ENCODE data around the gene EPB41L4B. TPM values are rescaled to one million over a fixed set of nuclear protein-coding genes. Genes with fewer than 3 reads are reported as not detected.

Gene EPB41L4B
- polyA plus RNA-seq, 1 donor from 2014 or later: 4.1 TPM

DNA sequence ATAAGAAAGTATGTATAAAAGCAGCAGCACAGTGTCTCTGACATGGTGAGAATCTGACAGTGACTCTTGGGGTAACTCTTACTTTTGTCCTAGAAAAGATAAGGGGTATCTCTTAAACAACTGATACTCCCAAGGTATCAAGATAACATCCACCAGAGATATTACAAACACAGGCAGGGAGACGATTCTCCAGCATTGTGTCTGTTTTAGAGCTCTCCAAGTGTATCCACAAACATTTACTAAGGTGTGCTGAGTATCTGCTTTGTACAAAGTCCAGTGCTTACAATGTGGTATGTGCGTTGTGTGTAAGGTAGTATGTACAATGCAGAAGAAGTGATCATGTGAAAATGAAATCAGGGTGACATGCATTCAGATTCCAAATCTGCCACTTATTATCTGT, 196.7 kb downstream of the EPB41L4B start:
- no peaks in the 10 kb centered on the region for H3K9me2 ChIP-seq (ENCODE audit: insufficient read depth, low read length)
- H3K27me3 ChIP-seq (ENCODE audit: insufficient read depth, low read depth, low read length): no peaks in the 10 kb centered on the region
- no peaks in the 10 kb centered on the region for H3K36me3 ChIP-seq (ENCODE audit: insufficient read depth, low read length)
- no peak overlapping the region for H2AFZ ChIP-seq (ENCODE audit: low read depth, low read length)
- no peak overlapping the region for H3K9ac ChIP-seq (ENCODE audit: low read length)
- H3K27ac ChIP-seq (ENCODE audit: low read length): no peak overlapping the region
- H3K79me2 ChIP-seq (replicated peaks; ENCODE audit: insufficient read depth, low read length): no peaks in the 10 kb centered on the region
- no peaks in the 10 kb centered on the region for H4K20me1 ChIP-seq (ENCODE audit: insufficient read depth)
- no peak overlapping the region for H3K4me3 ChIP-seq (ENCODE audit: low read length)
- no peaks in the 10 kb centered on the region for H3K9me3 ChIP-seq (ENCODE audit: low read length)
- H3K4me2 ChIP-seq (ENCODE audit: low read length): no peak overlapping the region
- TF ChIP-seq EP300 (conservative IDR thresholded peaks at IDR 0.05; ENCODE audit: poor library complexity, severe bottlenecking) (no peak), SMC3 (conservative IDR thresholded peaks at IDR 0.05; ENCODE audit: poor library complexity) (no peak)
- H3F3A ChIP-seq (ENCODE audit: insufficient read depth, low read length, poor library complexity, severe bottlenecking): no peaks in the 10 kb centered on the region

DNA sequence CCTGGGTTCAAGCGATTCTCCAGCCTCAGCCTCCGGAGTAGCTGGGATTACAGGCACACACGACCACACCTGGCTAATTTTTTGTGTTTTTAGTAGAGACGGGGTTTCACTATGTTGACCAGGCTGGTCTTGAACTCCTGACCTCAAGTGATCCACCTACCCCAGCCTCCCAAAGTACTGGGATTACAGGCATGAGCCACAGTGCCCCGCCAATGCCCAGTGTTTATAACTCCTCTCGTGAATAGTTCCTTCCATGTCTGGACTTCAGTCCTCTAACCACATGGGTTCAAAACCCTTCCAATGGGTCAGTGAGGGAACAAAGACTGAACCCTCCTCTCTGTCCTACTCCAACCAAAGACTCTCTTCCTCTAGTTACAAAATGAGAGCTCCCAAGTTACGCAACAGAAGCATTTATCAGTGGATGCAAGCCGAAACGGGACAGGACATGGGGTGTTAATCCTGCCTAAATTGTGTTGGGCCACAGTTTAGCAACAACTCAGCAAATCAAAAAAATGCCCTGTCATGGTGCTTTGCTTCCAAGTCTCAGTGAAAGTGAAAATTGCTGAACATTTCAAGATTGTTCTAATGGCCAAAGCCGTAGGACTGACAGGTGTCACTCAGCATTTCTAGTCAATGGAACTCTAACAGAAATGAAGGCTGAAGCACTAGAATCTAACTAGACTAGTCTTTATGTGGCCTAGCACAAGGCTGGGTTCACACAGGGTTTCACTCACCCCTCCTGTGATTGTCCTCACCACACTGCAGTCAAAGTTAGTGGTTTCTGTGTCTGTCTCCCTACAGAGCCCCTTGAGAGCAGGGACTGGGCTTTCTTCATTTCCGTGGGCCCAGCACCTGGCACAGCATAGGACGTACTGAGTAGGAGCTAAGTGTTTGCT, 197.9 kb downstream of the EPB41L4B start:
- H3K9me2 ChIP-seq (ENCODE audit: insufficient read depth, low read length): no peaks in the 10 kb centered on the region
- no peaks in the 10 kb centered on the region for H3K36me3 ChIP-seq (ENCODE audit: insufficient read depth, low read length)
- H2AFZ ChIP-seq (ENCODE audit: low read depth, low read length): no peak overlapping the region
- no peaks in the 10 kb centered on the region for H4K20me1 ChIP-seq (ENCODE audit: insufficient read depth)
- H3K79me2 ChIP-seq (replicated peaks; ENCODE audit: insufficient read depth, low read length): peaks cover 6% of the 10 kb centered on the region
- no peak for TF ChIP-seq TAF1 (IDR thresholded peaks at IDR 0.05; ENCODE audit: low read depth)
- no peak for TF ChIP-seq SMC3 (conservative IDR thresholded peaks at IDR 0.05; ENCODE audit: poor library complexity)
- TF ChIP-seq RAD21 (conservative IDR thresholded peaks at IDR 0.05): no peak
- no peak for TF ChIP-seq EP300 (conservative IDR thresholded peaks at IDR 0.05; ENCODE audit: poor library complexity, severe bottlenecking)
- TF ChIP-seq, protein P1, sequence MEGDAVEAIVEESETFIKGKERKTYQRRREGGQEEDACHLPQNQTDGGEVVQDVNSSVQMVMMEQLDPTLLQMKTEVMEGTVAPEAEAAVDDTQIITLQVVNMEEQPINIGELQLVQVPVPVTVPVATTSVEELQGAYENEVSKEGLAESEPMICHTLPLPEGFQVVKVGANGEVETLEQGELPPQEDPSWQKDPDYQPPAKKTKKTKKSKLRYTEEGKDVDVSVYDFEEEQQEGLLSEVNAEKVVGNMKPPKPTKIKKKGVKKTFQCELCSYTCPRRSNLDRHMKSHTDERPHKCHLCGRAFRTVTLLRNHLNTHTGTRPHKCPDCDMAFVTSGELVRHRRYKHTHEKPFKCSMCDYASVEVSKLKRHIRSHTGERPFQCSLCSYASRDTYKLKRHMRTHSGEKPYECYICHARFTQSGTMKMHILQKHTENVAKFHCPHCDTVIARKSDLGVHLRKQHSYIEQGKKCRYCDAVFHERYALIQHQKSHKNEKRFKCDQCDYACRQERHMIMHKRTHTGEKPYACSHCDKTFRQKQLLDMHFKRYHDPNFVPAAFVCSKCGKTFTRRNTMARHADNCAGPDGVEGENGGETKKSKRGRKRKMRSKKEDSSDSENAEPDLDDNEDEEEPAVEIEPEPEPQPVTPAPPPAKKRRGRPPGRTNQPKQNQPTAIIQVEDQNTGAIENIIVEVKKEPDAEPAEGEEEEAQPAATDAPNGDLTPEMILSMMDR (IDR thresholded peaks at IDR 0.05; ENCODE audit: poor library complexity, severe bottlenecking): no peak
- no peak for TF ChIP-seq EZH2 (IDR thresholded peaks at IDR 0.05; ENCODE audit: borderline replicate concordance, insufficient read depth, low read length, poor library complexity, severe bottlenecking)
- no peak for TF ChIP-seq MXI1 (conservative IDR thresholded peaks at IDR 0.05; ENCODE audit: poor library complexity, severe bottlenecking)
- TF ChIP-seq, protein P2, sequence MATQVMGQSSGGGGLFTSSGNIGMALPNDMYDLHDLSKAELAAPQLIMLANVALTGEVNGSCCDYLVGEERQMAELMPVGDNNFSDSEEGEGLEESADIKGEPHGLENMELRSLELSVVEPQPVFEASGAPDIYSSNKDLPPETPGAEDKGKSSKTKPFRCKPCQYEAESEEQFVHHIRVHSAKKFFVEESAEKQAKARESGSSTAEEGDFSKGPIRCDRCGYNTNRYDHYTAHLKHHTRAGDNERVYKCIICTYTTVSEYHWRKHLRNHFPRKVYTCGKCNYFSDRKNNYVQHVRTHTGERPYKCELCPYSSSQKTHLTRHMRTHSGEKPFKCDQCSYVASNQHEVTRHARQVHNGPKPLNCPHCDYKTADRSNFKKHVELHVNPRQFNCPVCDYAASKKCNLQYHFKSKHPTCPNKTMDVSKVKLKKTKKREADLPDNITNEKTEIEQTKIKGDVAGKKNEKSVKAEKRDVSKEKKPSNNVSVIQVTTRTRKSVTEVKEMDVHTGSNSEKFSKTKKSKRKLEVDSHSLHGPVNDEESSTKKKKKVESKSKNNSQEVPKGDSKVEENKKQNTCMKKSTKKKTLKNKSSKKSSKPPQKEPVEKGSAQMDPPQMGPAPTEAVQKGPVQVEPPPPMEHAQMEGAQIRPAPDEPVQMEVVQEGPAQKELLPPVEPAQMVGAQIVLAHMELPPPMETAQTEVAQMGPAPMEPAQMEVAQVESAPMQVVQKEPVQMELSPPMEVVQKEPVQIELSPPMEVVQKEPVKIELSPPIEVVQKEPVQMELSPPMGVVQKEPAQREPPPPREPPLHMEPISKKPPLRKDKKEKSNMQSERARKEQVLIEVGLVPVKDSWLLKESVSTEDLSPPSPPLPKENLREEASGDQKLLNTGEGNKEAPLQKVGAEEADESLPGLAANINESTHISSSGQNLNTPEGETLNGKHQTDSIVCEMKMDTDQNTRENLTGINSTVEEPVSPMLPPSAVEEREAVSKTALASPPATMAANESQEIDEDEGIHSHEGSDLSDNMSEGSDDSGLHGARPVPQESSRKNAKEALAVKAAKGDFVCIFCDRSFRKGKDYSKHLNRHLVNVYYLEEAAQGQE (IDR thresholded peaks at IDR 0.05; ENCODE audit: borderline replicate concordance): no peak
- no peak for TF ChIP-seq POLR2AphosphoS5 (IDR thresholded peaks at IDR 0.05)
- no peaks in the 10 kb centered on the region for H3F3A ChIP-seq (ENCODE audit: insufficient read depth, low read length, poor library complexity, severe bottlenecking)
- no peaks in the 10 kb centered on the region for H3K27me3 ChIP-seq (ENCODE audit: insufficient read depth, low read depth, low read length)
- no peak overlapping the region for H3K4me2 ChIP-seq (ENCODE audit: low read length)
- H3K27ac ChIP-seq (ENCODE audit: low read length): no peak overlapping the region
- no peaks in the 10 kb centered on the region for H3K9me3 ChIP-seq (ENCODE audit: low read length)
- H3K9ac ChIP-seq (ENCODE audit: low read length): no peak overlapping the region
- no peak overlapping the region for H3K4me3 ChIP-seq (ENCODE audit: low read length)

Small RNA genes within 50 kb of the gene (small RNA-seq; reads per million reads assigned to genes)
- gene RF00019 (0 to 1.2 (median 0) reads per million in 3 experiments), gene RNU6-984P (0 reads per million in 3 experiments)

Other genes with a start within 250 kb of the EPB41L4B start
- gene TMEM245, start 201.1 kb downstream of the EPB41L4B start, polyA plus RNA-seq: 30.2 and 32.1 TPM in 2 replicates
- gene FRRS1L, start 153.8 kb downstream of the EPB41L4B start, polyA plus RNA-seq: 20.4 and 24.6 TPM in 2 replicates
- 0.68 and 3.8 TPM in 2 replicates for gene PTPN3, start 177.2 kb upstream of the EPB41L4B start, polyA plus RNA-seq

Measured in neural cell (in vitro differentiated cells).